IPS-18c (cell line): ENCODE measurements around the gene SEPTIN6.
"Not testable (repeated sequence)": the region's sequence is repeated elsewhere in the genome, so short reads cannot be mapped to it uniquely, and the experiment has no call there.

Experiments used
- H3K4me3 ChIP-seq: 2 replicates; pipeline ENCODE4 v1.7.0; 2013; ENCODE audit warnings: low read depth, mild to moderate bottlenecking, low read length, moderate library complexity; ENCODE audit not compliant: insufficient read depth
- H3K9me3 ChIP-seq: one replicate; pipeline ENCODE4 v1.6.1; 2013; ENCODE audit warnings: mild to moderate bottlenecking, low read length, moderate library complexity; ENCODE audit not compliant: control insufficient read depth, insufficient read depth

The SEPTIN6 gene

DNA sequence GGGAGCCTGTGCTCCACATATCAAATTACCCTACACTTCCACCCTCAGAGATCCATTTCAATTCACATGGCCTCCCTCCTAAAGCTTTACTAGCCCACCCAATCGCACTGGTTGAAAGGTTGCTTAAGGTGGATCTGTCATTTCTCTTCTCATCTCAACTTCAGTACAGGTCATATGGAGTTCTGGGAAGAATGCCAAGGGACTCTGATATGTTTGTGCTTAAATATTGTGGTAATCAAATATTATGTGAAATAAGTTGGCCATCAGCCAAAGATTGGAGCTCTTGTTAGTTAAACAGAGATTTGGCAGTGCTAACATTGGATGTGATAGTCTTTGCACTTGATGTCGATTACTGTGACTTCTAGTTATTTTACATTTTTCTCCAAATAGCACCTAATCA, 20.5 kb downstream of the SEPTIN6 start:
- Histone ChIP-seq H3K4me3 (no peak overlapping the region), H3K9me3 (peaks cover 7% of the 10 kb centered on the region)

DNA sequence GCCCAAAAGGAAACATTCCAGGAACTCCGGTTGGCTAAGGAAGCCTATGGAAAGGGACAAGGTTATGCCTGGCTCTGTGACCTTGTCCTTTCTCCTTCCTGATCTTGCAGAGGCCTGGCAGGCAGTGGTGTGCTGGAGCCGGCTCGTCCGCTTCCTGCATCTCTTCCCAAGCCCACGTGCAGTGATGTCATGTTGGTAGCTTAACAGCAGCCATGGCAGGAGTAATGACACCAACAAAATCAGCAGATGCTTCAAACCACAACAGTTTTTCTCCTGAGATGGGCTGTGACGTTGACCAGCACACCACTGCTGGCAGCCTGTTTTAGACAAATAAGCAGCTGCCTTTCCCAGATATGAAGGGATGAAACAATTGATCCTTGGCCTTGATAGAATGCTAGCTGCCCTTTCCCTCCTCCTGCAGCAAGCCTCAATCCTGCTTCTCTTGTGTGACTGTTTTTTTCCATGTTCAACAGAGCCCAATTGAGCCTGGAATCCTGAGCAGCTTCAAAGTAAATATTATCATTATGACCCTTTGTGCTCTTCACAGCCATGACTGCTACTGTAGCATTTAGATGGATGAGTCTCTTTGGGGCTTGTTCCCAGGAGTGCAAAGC, 23.4 kb downstream of the SEPTIN6 start:
- H3K9me3 ChIP-seq: peaks cover 9% of the 10 kb centered on the region
- no peak overlapping the region for H3K4me3 ChIP-seq

DNA sequence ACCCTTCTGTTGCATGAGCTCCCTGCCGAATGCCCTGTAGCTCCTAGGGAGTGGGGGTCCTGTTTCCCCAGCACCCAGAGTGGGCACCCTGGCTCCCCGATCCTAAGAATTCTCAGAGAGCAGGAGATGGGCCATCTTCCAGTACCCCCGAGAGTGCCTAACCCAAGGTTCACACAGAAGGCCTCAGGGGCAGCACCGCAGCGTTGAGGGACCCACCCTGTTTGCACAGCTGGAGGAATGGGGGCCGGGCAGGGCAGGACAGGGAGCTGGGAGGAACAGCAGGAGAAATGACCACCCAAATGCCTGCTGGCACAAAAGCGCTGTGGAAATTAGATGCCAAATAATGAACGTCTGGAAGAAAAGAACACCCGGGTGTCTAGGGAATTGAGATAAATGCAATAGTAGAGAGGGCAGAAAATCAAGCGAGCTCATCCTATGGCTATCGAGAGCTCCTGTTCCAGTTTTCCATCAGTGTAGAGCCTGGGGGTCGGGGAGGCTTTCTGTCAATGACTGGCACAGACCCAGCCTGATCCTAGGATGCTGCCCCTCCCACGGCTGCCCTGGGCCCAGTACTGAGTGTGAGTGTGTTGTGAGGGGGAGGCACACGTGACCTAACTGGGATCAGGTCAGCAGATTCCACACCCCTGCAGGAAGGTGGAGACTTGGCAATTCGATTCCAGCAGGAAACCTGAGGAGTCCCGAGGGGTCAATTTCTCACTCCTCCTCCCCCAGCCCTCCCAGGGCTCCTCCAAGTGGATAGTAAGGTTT, 25.7 kb downstream of the SEPTIN6 start:
- H3K9me3 ChIP-seq: peaks cover 7% of the 10 kb centered on the region
- H3K4me3 ChIP-seq: no peak overlapping the region

DNA sequence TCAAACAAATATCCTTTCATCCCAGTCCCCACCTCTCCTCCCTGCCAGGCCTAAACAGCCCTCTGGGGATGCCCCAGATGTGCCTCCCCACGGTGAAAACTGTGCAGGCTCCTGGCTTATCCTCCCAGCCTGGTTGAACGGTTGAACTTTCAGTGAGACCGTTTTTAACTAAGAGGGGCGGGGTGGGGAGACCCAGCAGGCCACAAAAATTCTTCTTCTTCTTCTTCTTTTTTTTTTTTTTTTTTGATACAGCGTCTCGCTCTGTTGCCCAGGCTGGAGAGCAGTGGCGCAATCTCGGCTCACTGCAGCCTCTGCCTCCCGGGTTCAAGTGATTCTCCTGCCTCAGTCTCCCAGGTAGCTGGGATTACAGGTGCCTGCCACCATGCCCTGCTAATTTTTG, 28.1 kb downstream of the SEPTIN6 start:
- not testable (repeated sequence) for H3K4me3 ChIP-seq, H3K9me3 ChIP-seq

DNA sequence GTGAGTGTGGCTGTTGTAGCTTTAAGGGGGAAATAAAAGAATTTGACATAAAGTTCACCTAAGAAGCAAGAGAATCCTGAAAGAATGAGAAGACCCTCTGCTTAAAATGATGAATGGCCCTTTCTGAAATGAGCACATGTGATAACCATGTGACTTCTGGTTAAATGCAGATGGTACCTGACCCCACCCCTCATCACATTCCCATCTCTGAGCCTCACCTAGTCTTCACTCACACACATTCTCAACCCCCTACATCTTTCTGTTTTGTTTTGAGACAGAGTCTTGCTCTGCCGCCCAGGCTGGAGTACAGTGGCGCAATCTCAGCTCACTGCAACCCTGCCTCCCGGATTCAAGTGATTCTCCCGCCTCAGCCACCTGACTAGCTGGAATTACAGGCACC, 31.5 kb downstream of the SEPTIN6 start:
- no peak overlapping the region for H3K4me3 ChIP-seq
- peaks cover 3% of the 10 kb centered on the region for H3K9me3 ChIP-seq

DNA sequence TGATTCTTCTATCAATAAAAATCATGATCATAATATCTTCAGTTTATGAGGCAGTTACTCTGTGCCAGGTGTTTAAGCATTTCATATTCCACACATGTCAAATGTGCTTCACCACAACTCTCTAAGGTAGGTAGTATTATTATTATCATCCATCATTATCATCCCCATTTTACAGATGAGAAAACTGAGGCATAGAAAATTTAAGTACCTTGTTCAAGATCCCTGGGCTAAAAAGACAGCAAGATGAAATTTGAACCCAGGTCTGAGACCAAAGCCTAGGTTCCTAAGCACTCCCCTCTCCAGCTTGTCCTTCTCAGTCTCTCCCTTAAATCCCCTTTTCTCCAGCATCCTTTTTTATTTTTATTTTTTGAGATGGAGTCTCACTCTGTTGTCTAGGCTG, 33.4 kb downstream of the SEPTIN6 start:
- Histone ChIP-seq H3K9me3 (peaks cover 5% of the 10 kb centered on the region), H3K4me3 (no peak overlapping the region)

DNA sequence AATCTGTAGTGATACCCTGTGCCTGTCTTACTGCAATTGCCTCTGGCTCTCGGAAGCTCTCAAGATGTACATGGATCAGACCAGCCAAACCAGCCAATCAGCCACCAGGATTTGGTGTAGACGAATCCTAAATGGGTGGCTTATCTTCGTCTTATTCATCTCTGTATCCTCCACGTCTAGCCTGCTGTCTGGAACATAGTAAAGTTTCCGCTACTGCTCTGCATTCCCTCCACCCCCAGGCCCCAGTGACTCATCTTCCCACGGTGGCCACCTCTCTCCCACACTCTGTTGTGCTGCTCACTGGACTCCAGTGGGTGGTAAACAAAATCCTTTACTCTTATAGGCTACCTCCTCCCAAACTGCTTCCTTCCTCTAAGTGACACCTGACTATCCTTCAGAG, 37.8 kb downstream of the SEPTIN6 start:
- Histone ChIP-seq H3K4me3 (no peak overlapping the region), H3K9me3 (peaks cover 11% of the 10 kb centered on the region)

DNA sequence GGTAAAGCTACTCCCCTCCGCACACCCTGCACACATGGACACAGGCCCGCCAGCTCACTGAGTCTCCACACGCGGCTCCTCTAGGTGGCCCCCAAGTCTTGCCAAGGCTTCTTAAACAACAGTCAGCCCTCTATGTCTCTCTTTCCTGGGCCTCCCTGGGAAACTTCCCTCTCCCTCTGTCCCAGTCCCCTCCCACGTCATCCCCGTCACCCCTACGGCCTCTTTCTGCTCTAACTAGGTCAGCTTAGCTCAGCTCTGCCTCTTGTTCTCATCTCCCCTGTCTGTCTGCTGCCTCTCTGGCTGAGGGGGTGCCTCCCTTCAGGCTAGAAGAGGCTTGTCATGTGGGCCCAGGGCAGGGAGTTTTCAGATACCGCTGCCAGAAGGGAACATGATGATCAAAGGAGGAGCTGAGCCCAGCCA, 38.8 kb downstream of the SEPTIN6 start:
- peaks cover 11% of the 10 kb centered on the region for H3K9me3 ChIP-seq
- no peak overlapping the region for H3K4me3 ChIP-seq

DNA sequence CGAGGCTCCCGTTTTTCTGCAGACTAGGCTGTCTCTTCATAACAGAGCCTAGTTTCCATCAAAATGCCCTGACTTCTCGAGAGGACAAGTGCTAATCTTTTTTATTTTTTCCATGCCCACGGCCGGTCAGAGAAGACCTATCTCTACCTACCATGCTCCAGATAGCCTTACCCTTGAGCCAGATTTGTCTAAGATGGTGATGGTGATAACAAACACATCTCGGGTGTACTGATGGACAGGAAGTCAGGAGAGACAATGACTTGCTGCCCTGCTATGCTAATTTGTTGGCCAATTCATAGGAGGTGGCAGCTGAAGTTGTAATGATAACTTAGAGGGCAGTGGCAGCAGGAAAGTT, 44.6 kb downstream of the SEPTIN6 start:
- peaks cover 9% of the 10 kb centered on the region for H3K9me3 ChIP-seq
- no peak overlapping the region for H3K4me3 ChIP-seq

DNA sequence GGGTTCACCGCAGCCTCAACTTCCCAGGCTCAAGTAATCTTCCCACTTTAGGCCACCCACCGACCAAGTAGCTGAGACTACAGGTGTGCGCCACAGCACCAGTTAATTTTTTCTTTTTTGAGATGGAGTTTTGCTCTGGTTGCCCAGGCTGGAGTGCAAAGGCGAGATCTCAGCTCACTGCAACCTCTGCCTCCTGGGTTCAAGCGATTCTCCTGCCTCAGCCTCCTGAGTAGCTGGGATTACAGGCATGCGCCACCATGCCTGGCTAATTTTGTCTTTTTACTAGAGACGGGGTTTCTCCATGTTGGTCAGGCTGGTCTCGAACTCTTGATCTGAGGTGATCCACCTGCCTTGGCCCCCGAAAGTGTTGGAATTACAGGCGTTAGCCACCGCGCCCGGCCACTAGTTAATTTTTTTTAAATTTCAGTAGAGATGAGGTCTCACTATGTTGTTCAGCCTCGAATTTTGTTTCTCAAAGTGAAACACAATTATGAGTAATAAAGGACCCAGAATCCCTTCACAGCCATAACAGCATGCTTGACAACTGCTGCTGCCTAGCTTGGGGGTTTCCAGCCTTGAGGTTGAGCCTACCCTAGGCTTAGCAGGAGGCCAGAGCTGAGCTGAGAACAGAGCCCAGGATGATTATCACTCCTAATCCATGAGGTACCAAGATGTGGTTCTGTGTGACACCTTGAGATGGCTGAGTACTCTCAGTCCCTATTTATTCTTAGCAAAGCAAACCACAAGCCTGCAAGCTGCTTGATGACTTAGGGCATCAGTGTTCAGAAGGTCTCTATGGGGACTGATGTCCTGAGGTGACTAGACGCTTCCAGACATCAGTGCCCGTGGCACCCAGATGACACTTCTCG, 45.2 kb downstream of the SEPTIN6 start:
- peaks cover 11% of the 10 kb centered on the region for H3K9me3 ChIP-seq
- no peak overlapping the region for H3K4me3 ChIP-seq

DNA sequence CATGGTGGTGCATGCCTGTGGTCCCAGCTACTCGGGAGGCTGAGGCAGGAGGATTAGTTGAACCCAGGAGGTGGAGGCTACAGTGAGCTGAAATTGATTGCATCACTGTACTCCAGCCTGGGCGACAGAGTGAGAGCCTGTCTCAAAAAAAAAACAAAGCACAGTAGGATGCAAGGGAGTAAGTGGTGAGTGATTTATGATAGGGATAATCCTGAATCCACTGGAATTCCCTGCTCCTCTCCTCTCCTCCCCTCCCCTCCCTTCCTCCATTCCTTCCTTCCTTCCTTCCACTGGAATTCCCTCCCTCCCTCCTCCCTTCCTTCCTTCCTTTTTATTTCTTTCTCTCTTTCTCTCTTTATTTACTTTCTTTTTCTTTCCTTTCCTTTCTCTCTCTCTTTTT, 45.9 kb downstream of the SEPTIN6 start:
- Histone ChIP-seq H3K9me3 (peaks cover 13% of the 10 kb centered on the region), H3K4me3 (no peak overlapping the region)

DNA sequence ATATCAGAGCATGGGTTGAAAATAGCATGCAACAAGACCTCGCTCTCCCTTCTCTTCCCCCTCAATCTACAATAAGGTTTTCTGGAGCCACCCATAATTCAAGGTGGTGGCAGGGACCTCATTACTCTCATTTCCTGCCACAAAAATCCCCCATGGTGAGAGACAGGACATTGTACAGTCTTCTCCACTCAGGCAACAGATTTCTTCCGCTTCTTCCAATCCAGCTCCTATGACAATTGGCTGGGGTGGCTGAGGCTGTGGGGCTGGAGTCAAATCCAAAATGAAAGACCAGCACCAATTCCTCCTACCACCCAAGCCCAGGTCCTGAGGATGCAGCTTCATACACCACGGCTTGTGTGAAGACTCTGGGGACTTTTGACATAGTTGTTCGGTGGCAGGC, 46.5 kb downstream of the SEPTIN6 start:
- H3K4me3 ChIP-seq: no peak overlapping the region
- H3K9me3 ChIP-seq: peaks cover 11% of the 10 kb centered on the region

DNA sequence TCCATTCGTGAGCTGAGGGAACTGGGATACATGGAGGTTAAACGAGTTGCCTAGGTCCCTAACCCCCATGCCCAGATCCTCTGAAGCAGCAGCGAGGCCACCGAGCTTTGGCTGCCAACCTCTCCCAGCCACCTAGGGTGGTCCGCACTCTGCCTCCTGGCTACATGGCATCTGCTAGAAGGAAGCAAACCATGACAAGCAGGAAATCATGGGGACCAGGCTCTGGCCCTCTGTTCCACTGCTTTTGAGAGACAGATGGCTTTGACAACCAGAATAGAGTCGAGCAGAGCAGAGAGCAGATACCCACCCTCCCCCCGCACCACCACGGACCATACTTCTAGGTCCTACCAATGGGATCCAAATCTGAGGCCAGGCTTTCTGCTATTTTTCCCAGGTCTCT, 49.3 kb downstream of the SEPTIN6 start:
- no peak overlapping the region for H3K4me3 ChIP-seq
- peaks cover 11% of the 10 kb centered on the region for H3K9me3 ChIP-seq
